ENCODE results near the gene FGF6.

DNA sequence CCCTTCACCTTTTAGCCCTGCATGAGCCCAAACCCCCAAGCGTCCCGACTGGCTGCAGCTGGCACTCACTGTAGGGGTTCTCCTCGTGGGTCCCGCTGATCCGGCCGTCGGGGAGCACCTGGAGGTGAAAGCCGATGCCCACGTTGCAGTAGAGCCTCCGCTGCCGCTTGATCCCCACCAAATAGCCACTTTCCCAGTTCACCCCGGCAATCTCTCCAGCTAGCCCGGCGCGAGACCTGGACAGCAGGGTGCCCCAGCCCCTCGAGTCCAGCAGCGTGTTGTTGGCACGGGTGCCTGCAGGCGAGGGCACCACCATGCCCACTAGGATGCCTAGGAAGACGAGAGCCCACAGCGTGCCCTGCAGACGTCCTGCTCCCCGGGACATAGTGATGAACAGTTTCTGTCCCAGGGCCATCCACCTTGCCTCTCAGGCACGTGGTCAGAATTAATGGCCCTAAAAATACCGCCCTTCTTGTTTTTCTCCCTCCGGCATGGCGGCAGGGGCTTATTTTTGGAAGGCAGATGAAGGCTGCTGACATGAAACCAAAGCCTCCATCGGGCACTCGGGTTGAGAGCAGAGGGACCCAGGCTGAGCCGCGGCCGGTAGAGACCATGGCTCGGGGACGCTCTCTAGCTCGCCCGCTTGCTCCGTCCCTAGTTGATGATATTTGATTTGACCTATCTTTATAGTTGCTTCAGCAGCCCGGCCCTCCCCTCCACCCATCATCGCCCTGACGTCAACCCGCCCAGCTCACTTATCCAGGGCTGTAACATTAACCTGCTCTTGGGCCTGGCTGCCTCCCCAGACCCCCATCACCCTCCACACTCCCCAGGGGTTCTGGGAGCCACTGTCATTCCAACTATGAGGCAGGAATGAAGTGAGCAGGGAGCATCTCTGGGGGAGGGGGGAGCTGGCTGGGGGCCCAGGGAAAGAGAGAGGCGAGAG, at the start of gene FGF6:
- TF ChIP-seq EZH2phosphoT487 (IDR thresholded peaks at IDR 0.05; ENCODE audit: borderline replicate concordance, low read depth, low read length): no peak
- TF ChIP-seq, protein P1, sequence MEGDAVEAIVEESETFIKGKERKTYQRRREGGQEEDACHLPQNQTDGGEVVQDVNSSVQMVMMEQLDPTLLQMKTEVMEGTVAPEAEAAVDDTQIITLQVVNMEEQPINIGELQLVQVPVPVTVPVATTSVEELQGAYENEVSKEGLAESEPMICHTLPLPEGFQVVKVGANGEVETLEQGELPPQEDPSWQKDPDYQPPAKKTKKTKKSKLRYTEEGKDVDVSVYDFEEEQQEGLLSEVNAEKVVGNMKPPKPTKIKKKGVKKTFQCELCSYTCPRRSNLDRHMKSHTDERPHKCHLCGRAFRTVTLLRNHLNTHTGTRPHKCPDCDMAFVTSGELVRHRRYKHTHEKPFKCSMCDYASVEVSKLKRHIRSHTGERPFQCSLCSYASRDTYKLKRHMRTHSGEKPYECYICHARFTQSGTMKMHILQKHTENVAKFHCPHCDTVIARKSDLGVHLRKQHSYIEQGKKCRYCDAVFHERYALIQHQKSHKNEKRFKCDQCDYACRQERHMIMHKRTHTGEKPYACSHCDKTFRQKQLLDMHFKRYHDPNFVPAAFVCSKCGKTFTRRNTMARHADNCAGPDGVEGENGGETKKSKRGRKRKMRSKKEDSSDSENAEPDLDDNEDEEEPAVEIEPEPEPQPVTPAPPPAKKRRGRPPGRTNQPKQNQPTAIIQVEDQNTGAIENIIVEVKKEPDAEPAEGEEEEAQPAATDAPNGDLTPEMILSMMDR (conservative IDR thresholded peaks at IDR 0.05; ENCODE audit: low read length): no peak

Measured in OCI-LY7 (cell line).